ENCODE measurements around the gene PNLDC1. TPM values are rescaled to one million over a fixed set of nuclear protein-coding genes. Genes with fewer than 3 reads are reported as not detected.
A peak's percentile ranks its signal among the peaks of the same experiment; 100 is the strongest.
"Not testable (repeated sequence)": the region's sequence is repeated elsewhere in the genome, so short reads cannot be mapped to it uniquely, and the experiment has no call there.

PNLDC1 gene
- total and polyA plus RNA-seq, 2 experiments from 2014 or later = 0.11 TPM; not detected in 1

GRCh38 chr6:159862103-159862502 is 62.0 kb downstream of the PNLDC1 start:
- Histone ChIP-seq H3K36me3 (replicated peaks; ENCODE audit: insufficient read depth, low read depth) (no peaks in the 10 kb centered on the region), H3K9me2 (replicated peaks; ENCODE audit: insufficient read depth) (no peaks in the 10 kb centered on the region), H3K4me1 (ENCODE audit: insufficient read depth) (no peaks in the 10 kb centered on the region), H3K4me2 (no peak overlapping the region), H3K79me2 (no peaks in the 10 kb centered on the region), H3K9me3 (ENCODE audit: low read depth) (no peaks in the 10 kb centered on the region), H3K4me3 (no peak overlapping the region), H3K27me3 (no peaks in the 10 kb centered on the region), H3K27ac (no peak overlapping the region), H4K20me1 (ENCODE audit: insufficient read depth, poor library complexity, severe bottlenecking) (no peaks in the 10 kb centered on the region), H2AFZ (no peak overlapping the region)
- no peak for TF ChIP-seq EZH2phosphoT487 (IDR thresholded peaks at IDR 0.05; ENCODE audit: low read depth, severe bottlenecking, unreplicated experiment)
- TF ChIP-seq CTCF (IDR thresholded peaks at IDR 0.05; ENCODE audit: poor library complexity) = no peak
- TF ChIP-seq EZH2 (IDR thresholded peaks at IDR 0.05; ENCODE audit: borderline replicate concordance) = no peak
- 89% methylated on average over 5 of the region's 5 CpGs for WGBS (ENCODE audit: low lambda C conversion rate, missing lambda C conversion rate)
- DNase-seq (ENCODE audit: low spot score) = no peak

- H3K9me3 ChIP-seq (ENCODE audit: low read depth); H4K20me1 ChIP-seq (ENCODE audit: insufficient read depth, poor library complexity, severe bottlenecking); H3K4me3 ChIP-seq; H3K36me3 ChIP-seq (replicated peaks; ENCODE audit: insufficient read depth, low read depth); H3K4me2 ChIP-seq; H3K9me2 ChIP-seq (replicated peaks; ENCODE audit: insufficient read depth); H3K4me1 ChIP-seq (ENCODE audit: insufficient read depth); H3K79me2 ChIP-seq; H3K27me3 ChIP-seq; H3K27ac ChIP-seq: not testable (repeated sequence)
- peak overlapping the region; percentile 72 for H2AFZ ChIP-seq
- peak; percentile 73 for TF ChIP-seq CTCF (IDR thresholded peaks at IDR 0.05; ENCODE audit: poor library complexity)
- 29% methylated on average over 5 of the region's 5 CpGs for WGBS (ENCODE audit: low lambda C conversion rate, missing lambda C conversion rate)
- peak; percentile 72 for DNase-seq (ENCODE audit: low spot score)
Observed at GRCh38 chr6:159863341-159863740, 63.3 kb downstream of the PNLDC1 start.

GRCh38 chr6:159865226-159865920 is 65.3 kb downstream of the PNLDC1 start:
- Histone ChIP-seq H2AFZ (no peak overlapping the region), H3K9me3 (ENCODE audit: low read depth) (no peaks in the 10 kb centered on the region), H3K4me1 (ENCODE audit: insufficient read depth) (no peaks in the 10 kb centered on the region), H3K27ac (no peak overlapping the region), H3K27me3 (no peaks in the 10 kb centered on the region), H3K4me2 (no peak overlapping the region), H3K36me3 (replicated peaks; ENCODE audit: insufficient read depth, low read depth) (no peaks in the 10 kb centered on the region), H3K79me2 (no peaks in the 10 kb centered on the region), H4K20me1 (ENCODE audit: insufficient read depth, poor library complexity, severe bottlenecking) (no peaks in the 10 kb centered on the region), H3K9me2 (replicated peaks; ENCODE audit: insufficient read depth) (no peaks in the 10 kb centered on the region), H3K4me3 (no peak overlapping the region)
- no peak for DNase-seq (ENCODE audit: low spot score)
- 86% methylated on average over 12 of the region's 12 CpGs for WGBS (ENCODE audit: low lambda C conversion rate, missing lambda C conversion rate)
- TF ChIP-seq EZH2 (IDR thresholded peaks at IDR 0.05; ENCODE audit: borderline replicate concordance) (no peak), CTCF (IDR thresholded peaks at IDR 0.05; ENCODE audit: poor library complexity) (no peak), EZH2phosphoT487 (IDR thresholded peaks at IDR 0.05; ENCODE audit: low read depth, severe bottlenecking, unreplicated experiment) (no peak)

Measured in hepatocyte (in vitro differentiated cells).